ENCODE data around the gene PITX2. TPM values are rescaled to one million over a fixed set of nuclear protein-coding genes. Genes with fewer than 3 reads are reported as not detected.

The PITX2 gene
- total and polyA plus RNA-seq, 2 experiments from 2014 or later: 0.52 to 0.99 TPM

GRCh38 chr4:110596431-110596830 lies 26.4 kb downstream of the PITX2 start:
- Mint-ChIP-seq H3K4me1 (no peaks in the 10 kb centered on the region), H3K4me3 (no peak overlapping the region), H3K36me3 (ENCODE audit: low read depth) (no peaks in the 10 kb centered on the region), H3K27me3 (ENCODE audit: insufficient read depth, low read depth, poor library complexity) (peaks cover 2% of the 10 kb centered on the region), H3K9me3 (peaks cover 6% of the 10 kb centered on the region; the same call in 2 of the 3 replicates), H3K27ac (no peak overlapping the region)
- H3K36me3 ChIP-seq (ENCODE audit: insufficient read depth): no peaks in the 10 kb centered on the region
- H3K4me1 ChIP-seq (ENCODE audit: insufficient read depth): no peaks in the 10 kb centered on the region
- H4K20me1 ChIP-seq (replicated peaks; ENCODE audit: insufficient read depth): no peaks in the 10 kb centered on the region
- H3K27ac ChIP-seq (ENCODE audit: low read depth): no peak overlapping the region
- ATAC-seq (no peak), DNase-seq (ENCODE audit: low spot score) (no peak)
- no peaks in the 10 kb centered on the region for H3K79me2 ChIP-seq (replicated peaks; ENCODE audit: insufficient read depth)
- no peak overlapping the region for H2AFZ ChIP-seq
- no peak overlapping the region for H3K4me2 ChIP-seq
- H3K4me3 ChIP-seq: no peak overlapping the region
- H3F3A ChIP-seq (replicated peaks; ENCODE audit: low read depth): no peaks in the 10 kb centered on the region
- TF ChIP-seq POLR2AphosphoS5 (IDR thresholded peaks at IDR 0.05; ENCODE audit: low read depth) (no peak), CTCF (conservative IDR thresholded peaks at IDR 0.05; ENCODE audit: low read depth in 2 of 2) (no peak), ETS1 (IDR thresholded peaks at IDR 0.05) (no peak), EZH2phosphoT487 (IDR thresholded peaks at IDR 0.05; ENCODE audit: unreplicated experiment) (no peak), ZNF331 (CRISPR knock-in tag; IDR thresholded peaks at IDR 0.05; ENCODE audit: low read depth) (no peak), ZNF462 (CRISPR knock-in tag; IDR thresholded peaks at IDR 0.05) (no peak), NANOG (IDR thresholded peaks at IDR 0.05; ENCODE audit: borderline replicate concordance) (no peak), ZNF114 (CRISPR knock-in tag; IDR thresholded peaks at IDR 0.05) (no peak), STAT1 (IDR thresholded peaks at IDR 0.05; ENCODE audit: unreplicated experiment) (no peak), REST (IDR thresholded peaks at IDR 0.05; ENCODE audit: unreplicated experiment) (no peak), CREB1 (CRISPR knock-in tag; IDR thresholded peaks at IDR 0.05; ENCODE audit: low read depth) (no peak), JUNB (IDR thresholded peaks at IDR 0.05; ENCODE audit: unreplicated experiment) (no peak), EZH2 (IDR thresholded peaks at IDR 0.05; ENCODE audit: low read depth, unreplicated experiment) (no peak)
- H3K9me2 ChIP-seq (ENCODE audit: insufficient read depth): peaks cover 8% of the 10 kb centered on the region; the same call in 1 of the 2 replicates
- H3K27me3 ChIP-seq (ENCODE audit: insufficient read depth): no peaks in the 10 kb centered on the region
